Esophagus squamous epithelium (tissue), 5 donors: ENCODE data around the gene RAMACL. TPM values are rescaled to one million over a fixed set of nuclear protein-coding genes. Genes with fewer than 3 reads are reported as not detected.

ENCODE experiments used
- DNase-seq: peaks from one replicate; lab custom pipeline; 2025; lab: John Stamatoyannopoulos, UW
- H3K27ac ChIP-seq, 4 donors: fragments of 200-600 bp; sonication (generic); one replicate each; pipeline ENCODE4 v1.5.1; 2016 to 2019; ENCODE audit warnings: mild to moderate bottlenecking in 1 of 4
- H3K27me3 ChIP-seq, 4 donors: fragments of 200-600 bp; sonication (generic); 1 replicate in 3 of 4; 2 replicates in 1 of 4; pipeline versions ENCODE4 v1.5.1 to v1.6.0; 2017 to 2021; ENCODE audit warnings: antibody characterized with exemption in 1 of 4
- H3K36me3 ChIP-seq, 3 donors: fragments of 200-600 bp; sonication (generic); one replicate each; pipeline ENCODE4 v1.5.1; 2016 to 2019
- H3K4me1 ChIP-seq, 3 donors: fragments of 200-600 bp; sonication (generic); one replicate each; pipeline ENCODE4 v1.5.1; 2017 to 2019
- H3K4me3 ChIP-seq, 4 donors: fragments of 200-600 bp; sonication (generic); 1 replicate in 3 of 4; 2 replicates in 1 of 4; pipeline ENCODE4 v1.5.1; 2016 to 2019; ENCODE audit warnings: mild to moderate bottlenecking in 2 of 4, moderate library complexity in 1 of 4
- H3K9me3 ChIP-seq, 3 donors: fragments of 200-600 bp; sonication (generic); one replicate each; pipeline ENCODE4 v1.5.1; 2016 to 2019
- POLR2A ChIP-seq, 4 donors: fragments of 450-650 bp; IDR thresholded peaks; one replicate each; pipeline ENCODE4 v1.6.1; 2017; ENCODE audit warnings: antibody characterized with exemption in 4 of 4, mild to moderate bottlenecking in 4 of 4, moderate library complexity in 3 of 4
- WGBS, 2 donors: methylation state at CpG; one replicate each; pipeline ENCODE4 v1.1.5; 2018; 5-methylcytosine and 5-hydroxymethylcytosine counted together
- intact Hi-C: fragments of 100-400 bp; cut with DNase I; formaldehyde crosslinking; loops from one replicate; pipeline ENCODE4 v1.15.0; 2022
- total RNA-seq, 4 donors: library from RNA; depleted of rRNA; stranded (reverse); fragments of >200 nt; gene quantifications; one replicate each; pipeline ENCODE4 v1.1.0, GENCODE V29; 2016
- TF ChIP-seq, protein P1 (sequence below), 6 experiments: fragments of 450-650 bp in 4 of 6; fragments of 200-600 bp in 2 of 6; sonication (generic) in 2 of 6; IDR thresholded peaks; one replicate each; pipeline ENCODE4 v1.5.1; 2016 to 2019; ENCODE audit warnings: antibody characterized with exemption in 6 of 6, mild to moderate bottlenecking in 4 of 6, moderate library complexity in 4 of 6
- donor health status: DM: yes; HTN: yes; CAD: no.

Gene RAMACL
- total RNA-seq, 4 donors from 2014 or later: 0.99 to 2.7 (median 1.3) TPM

DNA sequence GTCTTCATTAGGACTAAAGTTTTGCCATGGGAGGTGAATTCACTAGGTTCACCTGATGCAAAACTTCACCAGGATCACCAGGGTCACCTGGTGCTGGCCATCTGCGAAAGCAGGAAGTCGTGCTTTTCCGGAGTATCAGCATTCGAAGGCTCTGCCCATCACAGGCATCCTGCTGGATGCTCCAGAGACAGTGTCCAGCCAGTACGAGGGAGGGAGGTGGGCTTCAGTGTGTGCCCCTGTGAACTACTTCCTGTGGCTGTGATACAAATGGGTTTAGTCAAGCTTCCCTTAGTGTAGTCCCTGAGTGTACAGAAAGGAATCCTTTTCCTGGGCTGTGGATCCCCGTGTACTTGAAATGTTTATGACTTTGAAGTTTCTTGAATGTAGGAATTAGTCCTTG lies 44.0 kb upstream of the RAMACL start:
- WGBS, 2 donors: 73 to 76% methylated on average over 5 to 6 of the region's 6 CpGs
- no peak for DNase-seq
- H3K9me3 ChIP-seq: no peaks in the 10 kb centered on the region
- no peak overlapping the region for H3K27ac ChIP-seq
- no peak for TF ChIP-seq POLR2A (IDR thresholded peaks at IDR 0.05)
- TF ChIP-seq, protein P1, sequence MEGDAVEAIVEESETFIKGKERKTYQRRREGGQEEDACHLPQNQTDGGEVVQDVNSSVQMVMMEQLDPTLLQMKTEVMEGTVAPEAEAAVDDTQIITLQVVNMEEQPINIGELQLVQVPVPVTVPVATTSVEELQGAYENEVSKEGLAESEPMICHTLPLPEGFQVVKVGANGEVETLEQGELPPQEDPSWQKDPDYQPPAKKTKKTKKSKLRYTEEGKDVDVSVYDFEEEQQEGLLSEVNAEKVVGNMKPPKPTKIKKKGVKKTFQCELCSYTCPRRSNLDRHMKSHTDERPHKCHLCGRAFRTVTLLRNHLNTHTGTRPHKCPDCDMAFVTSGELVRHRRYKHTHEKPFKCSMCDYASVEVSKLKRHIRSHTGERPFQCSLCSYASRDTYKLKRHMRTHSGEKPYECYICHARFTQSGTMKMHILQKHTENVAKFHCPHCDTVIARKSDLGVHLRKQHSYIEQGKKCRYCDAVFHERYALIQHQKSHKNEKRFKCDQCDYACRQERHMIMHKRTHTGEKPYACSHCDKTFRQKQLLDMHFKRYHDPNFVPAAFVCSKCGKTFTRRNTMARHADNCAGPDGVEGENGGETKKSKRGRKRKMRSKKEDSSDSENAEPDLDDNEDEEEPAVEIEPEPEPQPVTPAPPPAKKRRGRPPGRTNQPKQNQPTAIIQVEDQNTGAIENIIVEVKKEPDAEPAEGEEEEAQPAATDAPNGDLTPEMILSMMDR (IDR thresholded peaks at IDR 0.05): no peak
- no peak overlapping the region for H3K4me3 ChIP-seq
- peaks cover 0 to 36% (median 0%) of the 10 kb centered on the region in 4 donors for H3K27me3 ChIP-seq
- intact Hi-C loops: no loop called here
- H3K36me3 ChIP-seq: no peaks in the 10 kb centered on the region
- peaks cover 12 to 36% (median 17%) of the 10 kb centered on the region in 3 donors for H3K4me1 ChIP-seq

DNA sequence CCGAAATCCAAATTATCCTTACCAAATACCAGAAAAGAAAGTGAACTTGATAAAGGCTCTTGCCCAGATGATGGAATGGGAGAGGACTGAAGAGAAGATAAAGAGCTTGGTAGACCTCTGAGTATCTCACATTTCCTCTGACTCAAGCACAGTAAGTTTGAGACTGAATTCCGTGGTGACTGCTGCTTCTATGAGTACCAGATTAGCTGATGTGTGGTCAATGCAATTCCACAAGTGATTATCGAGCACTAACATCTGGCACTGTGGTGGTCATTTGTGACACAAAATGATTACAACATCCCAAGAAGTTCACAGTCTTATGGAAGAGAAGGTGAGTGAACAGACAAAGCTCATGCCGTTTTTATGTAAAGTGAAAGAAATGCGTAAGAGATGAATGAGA lies 43.1 kb upstream of the RAMACL start:
- Histone ChIP-seq H3K27me3 (peaks cover 0 to 44% (median 0%) of the 10 kb centered on the region in 4 donors), H3K9me3 (no peaks in the 10 kb centered on the region), H3K27ac (no peak overlapping the region), H3K4me3 (no peak overlapping the region), H3K36me3 (no peaks in the 10 kb centered on the region), H3K4me1 (peaks cover 12 to 43% (median 17%) of the 10 kb centered on the region in 3 donors)
- 76 to 81% methylated on average over 5 of the region's 5 CpGs for WGBS, 2 donors
- intact Hi-C loops: no loop called here
- TF ChIP-seq, protein P1 (IDR thresholded peaks at IDR 0.05): no peak
- TF ChIP-seq POLR2A (IDR thresholded peaks at IDR 0.05): no peak
- no peak for DNase-seq

- Histone ChIP-seq H3K9me3 (no peaks in the 10 kb centered on the region), H3K4me1 (peaks cover 12 to 50% (median 17%) of the 10 kb centered on the region in 3 donors), H3K4me3 (peak overlapping the region; percentile 45 to 93 (median 68)), H3K27me3 (peaks cover 0 to 45% (median 0%) of the 10 kb centered on the region in 4 donors), H3K36me3 (no peaks in the 10 kb centered on the region), H3K27ac (peak overlapping the region; percentile 82 to 96 (median 88))
- intact Hi-C loops: no loop called here
- DNase-seq: peak; percentile 17
- TF ChIP-seq, protein P1 (IDR thresholded peaks at IDR 0.05): no peak
- TF ChIP-seq POLR2A (IDR thresholded peaks at IDR 0.05): no peak
- 2 to 4% methylated on average over 12 to 28 of the region's 61 CpGs for WGBS, 2 donors
Observed at GRCh38 chr6:166627875-166628801, 41.7 kb upstream of the RAMACL start.

- no peaks in the 10 kb centered on the region for H3K9me3 ChIP-seq
- peaks cover 0 to 48% (median 0%) of the 10 kb centered on the region in 4 donors for H3K27me3 ChIP-seq
- H3K36me3 ChIP-seq: no peaks in the 10 kb centered on the region
- DNase-seq: peak; percentile 99
- intact Hi-C loops: no loop called here
- TF ChIP-seq, protein P1 (IDR thresholded peaks at IDR 0.05): peak in 1 of 6 experiments; percentile 21
- TF ChIP-seq POLR2A (IDR thresholded peaks at IDR 0.05): peak in 3 of 4 donors; percentile 55 to 96 (median 89)
- H3K27ac ChIP-seq: peak within 1 kb of the TSS; percentile 82 to 96 (median 90)
- H3K4me1 ChIP-seq: peaks cover 17 to 59% (median 21%) of the 10 kb centered on the region in 3 donors
- 0 to 1% methylated on average over 17 to 29 of the region's 87 CpGs for WGBS, 2 donors
- peak within 1 kb of the TSS; percentile 66 to 93 (median 74) for H3K4me3 ChIP-seq
Observed at GRCh38 chr6:166627033-166627874, 40.8 kb upstream of the RAMACL start, which contains the start of gene RPS6KA2. RPS6KA2 (minus strand) TSS chr6:166627251; CDS start chr6:166627019, 232 bp downstream.
